H9 (cell line): ENCODE data around the gene SNED1. TPM values are rescaled to one million over a fixed set of nuclear protein-coding genes. Genes with fewer than 3 reads are reported as not detected.

ENCODE experiments used
- DNase-seq: peaks from one replicate; pipeline ENCODE4 v3.0.0-alpha.2; 2017
- H2AFZ ChIP-seq: one replicate; pipeline ENCODE4 v1.6.1; 2013; ENCODE audit warnings: mild to moderate bottlenecking, low read length, control low read depth, moderate library complexity
- H2AK5ac ChIP-seq: 2 replicates; pipeline ENCODE4 v1.6.1; 2013; ENCODE audit warnings: low read length, control low read depth, mixed read lengths; ENCODE audit not compliant: insufficient read length
- H2BK120ac ChIP-seq: one replicate; pipeline ENCODE4 v1.6.1; 2013; ENCODE audit warnings: low read depth, mild to moderate bottlenecking, low read length, control low read depth, inconsistent platforms; ENCODE audit not compliant: poor library complexity, severe bottlenecking
- H2BK12ac ChIP-seq: 2 replicates; pipeline ENCODE4 v1.6.1; 2013; ENCODE audit warnings: low read length, control low read depth, mixed read lengths, low read depth; ENCODE audit not compliant: insufficient read length
- H2BK15ac ChIP-seq: 2 replicates; pipeline ENCODE4 v1.6.1; 2013; ENCODE audit warnings: low read depth, low read length, control low read depth
- H2BK20ac ChIP-seq: one replicate; pipeline ENCODE4 v1.6.1; 2013; ENCODE audit warnings: low read depth, mild to moderate bottlenecking, low read length, control low read depth, inconsistent platforms; ENCODE audit not compliant: poor library complexity, severe bottlenecking
- H2BK5ac ChIP-seq: 2 replicates; pipeline ENCODE4 v1.6.1; 2013; ENCODE audit warnings: low read length, control low read depth, mixed read lengths; ENCODE audit not compliant: insufficient read length
- H3K14ac ChIP-seq: 2 replicates; pipeline ENCODE4 v1.6.1; 2013; ENCODE audit warnings: low read length, control low read depth; ENCODE audit not compliant: insufficient read depth
- H3K18ac ChIP-seq: 2 replicates; pipeline ENCODE4 v1.6.1; 2013; ENCODE audit warnings: low read depth, mild to moderate bottlenecking, mixed read lengths, low read length, control low read depth; ENCODE audit not compliant: insufficient read length
- H3K23ac ChIP-seq: 2 replicates; pipeline ENCODE4 v1.6.1; 2013; ENCODE audit warnings: low read length, control low read depth, mixed read lengths, low read depth; ENCODE audit not compliant: insufficient read length
- H3K23me2 ChIP-seq: 2 replicates; pipeline ENCODE4 v1.6.1; 2013; ENCODE audit warnings: low read depth, mild to moderate bottlenecking, mixed read lengths, low read length, control low read depth; ENCODE audit not compliant: insufficient read length, poor library complexity, severe bottlenecking
- H3K27ac ChIP-seq: 2 replicates; pipeline ENCODE4 v1.5.1; 2013; ENCODE audit warnings: low read length, control low read depth, mixed read lengths, low read depth; ENCODE audit not compliant: insufficient read length
- H3K27me3 ChIP-seq: 2 replicates; pipeline ENCODE4 v1.6.1; 2013; ENCODE audit warnings: low read length, control low read depth, inconsistent platforms; ENCODE audit not compliant: insufficient read depth
- H3K4ac ChIP-seq: 2 replicates; pipeline ENCODE4 v1.6.1; 2013; ENCODE audit warnings: low read depth, mild to moderate bottlenecking, control low read depth, inconsistent platforms, low read length, moderate library complexity
- H3K4me1 ChIP-seq: 2 replicates; pipeline ENCODE4 v1.6.1; 2013; ENCODE audit warnings: low read length, control low read depth, inconsistent platforms; ENCODE audit not compliant: insufficient read depth
- H3K4me2 ChIP-seq: 2 replicates; pipeline ENCODE4 v1.6.1; 2013; ENCODE audit warnings: low read length, control low read depth, mixed read lengths; ENCODE audit not compliant: insufficient read length, insufficient read depth
- H3K56ac ChIP-seq: 2 replicates; pipeline ENCODE4 v1.6.1; 2013; ENCODE audit warnings: low read depth, mild to moderate bottlenecking, mixed read lengths, low read length, control low read depth; ENCODE audit not compliant: insufficient read length
- H3K79me1 ChIP-seq: 2 replicates; pipeline ENCODE4 v1.6.1; 2013; ENCODE audit warnings: low read depth, mild to moderate bottlenecking, moderate library complexity, low read length, control low read depth, inconsistent platforms; ENCODE audit not compliant: insufficient read depth, poor library complexity, severe bottlenecking
- H3K79me2 ChIP-seq: 2 replicates; pipeline ENCODE4 v1.6.1; 2013; ENCODE audit warnings: low read length, control low read depth, inconsistent platforms; ENCODE audit not compliant: insufficient read depth
- H3K9ac ChIP-seq: 2 replicates; pipeline ENCODE4 v1.6.1; 2013; ENCODE audit warnings: low read length, control low read depth, mixed read lengths; ENCODE audit not compliant: insufficient read length; ENCODE audit errors: extremely low read depth
- H3K9me3 ChIP-seq: one replicate; pipeline ENCODE4 v1.6.1; 2013; ENCODE audit warnings: low read depth, low read length, inconsistent platforms; ENCODE audit not compliant: control insufficient read depth
- H3T11ph ChIP-seq: one replicate; pipeline ENCODE4 v1.6.1; 2013; ENCODE audit warnings: mild to moderate bottlenecking, low read length, control low read depth, inconsistent platforms
- H4K20me1 ChIP-seq: one replicate; pipeline ENCODE4 v1.6.1; 2013; ENCODE audit not compliant: control insufficient read depth, insufficient read length, insufficient read depth
- H4K5ac ChIP-seq: 2 replicates; pipeline ENCODE4 v1.6.1; 2013; ENCODE audit warnings: low read depth, mild to moderate bottlenecking, mixed read lengths, low read length, control low read depth; ENCODE audit not compliant: insufficient read length
- H4K8ac ChIP-seq: replicated peaks from 2 replicates; pipeline ENCODE4 v1.6.1; 2013; ENCODE audit warnings: low read length, control low read depth, mixed read lengths, low read depth; ENCODE audit not compliant: insufficient read length
- H4K91ac ChIP-seq: 2 replicates; pipeline ENCODE4 v1.6.1; 2013; ENCODE audit warnings: low read depth, mild to moderate bottlenecking, moderate library complexity, mixed read lengths, low read length, control low read depth; ENCODE audit not compliant: insufficient read length
- H3K27ac Mint-ChIP-seq, 3 experiments: 2 replicates in 2 of 3; 3 replicates in 1 of 3; pipeline ENCODE4 v1.8.0; 2020 to 2021; ENCODE audit warnings: mixed read lengths in 3 of 3, mild to moderate bottlenecking in 1 of 3, moderate library complexity in 1 of 3
- H3K27me3 Mint-ChIP-seq: 2 replicates; pipeline ENCODE4 v1.8.0; 2021; ENCODE audit warnings: low read depth, mild to moderate bottlenecking, moderate library complexity, mixed read lengths
- H3K36me3 Mint-ChIP-seq, 3 experiments: 2 replicates in 2 of 3; 3 replicates in 1 of 3; pipeline ENCODE4 v1.8.0; 2020 to 2021; ENCODE audit warnings: low read depth in 3 of 3, mixed read lengths in 3 of 3; ENCODE audit not compliant: insufficient read depth in 1 of 3
- H3K4me1 Mint-ChIP-seq, 2 experiments: 2 replicates each; pipeline ENCODE4 v1.8.0; 2020; ENCODE audit warnings: mixed read lengths in 2 of 2
- H3K4me3 Mint-ChIP-seq, 2 experiments: 2 replicates in 1 of 2; 3 replicates in 1 of 2; pipeline ENCODE4 v1.8.0; 2020 to 2021; ENCODE audit warnings: mild to moderate bottlenecking in 2 of 2, mixed read lengths in 2 of 2, moderate library complexity in 1 of 2
- H3K9me3 Mint-ChIP-seq, 2 experiments: 2 replicates in 1 of 2; 3 replicates in 1 of 2; pipeline ENCODE4 v1.8.0; 2020; ENCODE audit warnings: mild to moderate bottlenecking in 2 of 2, mixed read lengths in 2 of 2, moderate library complexity in 1 of 2
- WGBS: extraction: QIAGEN DNeasy Blood & Tissue Kit; methylation state at CpG from one replicate; pipeline ENCODE4 v1.1.7; 2013; ENCODE audit warnings: missing lambda C conversion rate, low lambda C conversion rate, mixed read lengths; ENCODE audit not compliant: insufficient read length; ENCODE audit errors: extremely low coverage; 5-methylcytosine and 5-hydroxymethylcytosine counted together
- total RNA-seq: library from RNA; stranded (reverse); gene quantifications from 2 replicates; pipeline ENCODE4 v1.2.1, GENCODE V29; 2021
- TF ChIP-seq, protein P1 (sequence below): fragments of 200-600 bp; sonication (generic); conservative IDR thresholded peaks from 3 replicates; pipeline ENCODE4 v1.8.0; 2021; ENCODE audit warnings: antibody characterized with exemption, mild to moderate bottlenecking

Gene SNED1
- total RNA-seq, 1 experiment from 2014 or later, result 2.5 TPM

DNA sequence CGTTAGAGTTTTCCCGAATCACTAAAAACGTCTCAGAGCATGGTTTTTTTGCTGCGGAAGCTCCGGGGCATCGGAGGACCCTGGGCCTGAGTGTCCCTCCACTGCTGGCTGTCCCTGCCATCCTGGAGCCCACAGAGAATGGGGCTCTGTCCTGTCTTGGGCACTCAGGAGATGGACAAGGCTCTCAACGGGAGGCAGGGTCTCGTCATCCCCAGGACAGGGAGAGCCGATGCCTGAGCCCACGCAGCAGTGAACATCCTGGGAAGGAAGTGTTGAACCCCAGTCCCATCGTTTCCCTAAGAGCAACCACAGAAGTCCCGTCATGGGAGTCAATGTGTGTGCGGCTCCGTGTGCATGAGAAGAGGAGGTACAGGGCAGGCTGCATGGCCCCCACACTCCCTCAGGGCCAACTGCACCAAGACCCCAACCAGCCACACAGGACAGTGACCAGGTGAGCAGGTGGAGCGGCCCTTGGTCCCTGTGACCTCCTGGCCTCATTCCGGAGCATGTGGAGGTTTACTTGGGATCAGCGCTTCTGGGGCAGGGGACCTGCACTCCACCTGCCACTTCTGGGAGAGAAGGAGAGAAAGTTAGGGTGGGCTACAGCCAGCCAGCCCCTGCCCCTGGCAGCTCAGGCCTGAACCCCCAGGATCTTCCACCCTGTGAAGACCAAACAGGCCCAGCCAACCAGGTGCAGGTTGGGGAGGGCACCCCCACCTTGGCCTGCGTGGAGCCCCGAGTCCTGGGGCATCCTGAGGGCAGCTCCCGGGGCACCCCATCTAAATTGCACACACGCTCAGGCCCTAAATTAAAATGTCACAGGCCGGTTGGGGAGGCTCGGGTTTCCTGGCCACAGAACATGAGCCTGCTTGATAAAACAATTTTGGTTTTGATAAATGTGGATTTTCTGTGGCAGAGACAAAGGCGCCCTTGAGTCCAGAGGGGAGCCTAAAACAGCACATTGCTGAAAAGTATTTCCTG is 3.1 kb upstream of the SNED1 start:
- TF ChIP-seq, protein P1, sequence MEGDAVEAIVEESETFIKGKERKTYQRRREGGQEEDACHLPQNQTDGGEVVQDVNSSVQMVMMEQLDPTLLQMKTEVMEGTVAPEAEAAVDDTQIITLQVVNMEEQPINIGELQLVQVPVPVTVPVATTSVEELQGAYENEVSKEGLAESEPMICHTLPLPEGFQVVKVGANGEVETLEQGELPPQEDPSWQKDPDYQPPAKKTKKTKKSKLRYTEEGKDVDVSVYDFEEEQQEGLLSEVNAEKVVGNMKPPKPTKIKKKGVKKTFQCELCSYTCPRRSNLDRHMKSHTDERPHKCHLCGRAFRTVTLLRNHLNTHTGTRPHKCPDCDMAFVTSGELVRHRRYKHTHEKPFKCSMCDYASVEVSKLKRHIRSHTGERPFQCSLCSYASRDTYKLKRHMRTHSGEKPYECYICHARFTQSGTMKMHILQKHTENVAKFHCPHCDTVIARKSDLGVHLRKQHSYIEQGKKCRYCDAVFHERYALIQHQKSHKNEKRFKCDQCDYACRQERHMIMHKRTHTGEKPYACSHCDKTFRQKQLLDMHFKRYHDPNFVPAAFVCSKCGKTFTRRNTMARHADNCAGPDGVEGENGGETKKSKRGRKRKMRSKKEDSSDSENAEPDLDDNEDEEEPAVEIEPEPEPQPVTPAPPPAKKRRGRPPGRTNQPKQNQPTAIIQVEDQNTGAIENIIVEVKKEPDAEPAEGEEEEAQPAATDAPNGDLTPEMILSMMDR, result no peak
- peaks cover 3% of the 10 kb centered on the region; the same call in 1 of the 2 replicates for H3K27me3 ChIP-seq
- H2BK12ac ChIP-seq, result no peak overlapping the region
- no peak for DNase-seq
- H4K20me1 ChIP-seq, result no peaks in the 10 kb centered on the region
- no peak overlapping the region for H3K14ac ChIP-seq
- no peak overlapping the region for H4K8ac ChIP-seq
- H3T11ph ChIP-seq, result no peak overlapping the region
- no peak overlapping the region for H2AK5ac ChIP-seq
- H3K9me3 ChIP-seq, result no peaks in the 10 kb centered on the region
- no peak overlapping the region for H3K27ac ChIP-seq
- H3K4ac ChIP-seq, result no peak overlapping the region
- H3K23ac ChIP-seq, result no peak overlapping the region
- H4K91ac ChIP-seq, result no peak overlapping the region
- H3K9ac ChIP-seq, result no peak overlapping the region
- peaks cover 0 to 4% of the 10 kb centered on the region in 2 experiments; a peak in 2 of 4 replicates for H3K4me1 Mint-ChIP-seq
- H2AFZ ChIP-seq, result no peak overlapping the region
- no peak overlapping the region for H3K18ac ChIP-seq
- no peak overlapping the region for H3K56ac ChIP-seq
- H3K36me3 Mint-ChIP-seq, result no peaks in the 10 kb centered on the region; a peak in 1 of 7 replicates
- H3K27ac Mint-ChIP-seq, result no peak overlapping the region
- H3K9me3 Mint-ChIP-seq, result peaks cover 0 to 2% of the 10 kb centered on the region in 2 experiments; a peak in 1 of 5 replicates
- no peaks in the 10 kb centered on the region for H3K79me2 ChIP-seq
- H3K4me1 ChIP-seq, result no peaks in the 10 kb centered on the region
- no peak overlapping the region for H2BK5ac ChIP-seq
- no peak overlapping the region for H2BK20ac ChIP-seq
- no peak overlapping the region for H4K5ac ChIP-seq
- no peaks in the 10 kb centered on the region for H3K79me1 ChIP-seq
- H2BK120ac ChIP-seq, result no peak overlapping the region
- no peak overlapping the region for H3K4me2 ChIP-seq
- peaks cover 20% of the 10 kb centered on the region for H3K27me3 Mint-ChIP-seq
- peaks cover 6% of the 10 kb centered on the region for H3K23me2 ChIP-seq
- no peak overlapping the region for H2BK15ac ChIP-seq
- WGBS, result no CpG with 5 or more reads among the region's 24 CpGs
- H3K4me3 Mint-ChIP-seq, result no peak overlapping the region
